SK-N-SH (cell line): ENCODE data around the gene PPL.

ENCODE experiments used
- CTCF ChIP-seq: fragments of 200-600 bp; sonication (generic); IDR thresholded peaks from 2 replicates; pipeline ENCODE4 v1.6.1; 2017; ENCODE audit warnings: antibody characterized with exemption, mild to moderate bottlenecking, moderate library complexity
- ELF1 ChIP-seq: IDR thresholded peaks from 2 replicates; pipeline ENCODE4 v1.4.0; 2012
- EZH2phosphoT487 ChIP-seq: fragments of 200-600 bp; sonication (generic); IDR thresholded peaks from 2 replicates; pipeline ENCODE4 v1.6.1; 2017; ENCODE audit warnings: low read depth, mixed run types, mild to moderate bottlenecking, antibody characterized with exemption, moderate library complexity, borderline replicate concordance
- GABPA ChIP-seq: IDR thresholded peaks from 2 replicates; pipeline ENCODE4 v1.4.0; 2012; ENCODE audit warnings: low read depth, mild to moderate bottlenecking
- GATA2 ChIP-seq: sonication (generic); formaldehyde crosslinking; IDR thresholded peaks from 2 replicates; pipeline ENCODE4 v1.5.0; 2020; ENCODE audit warnings: mild to moderate bottlenecking, missing genetic modification reagents
- JUND ChIP-seq: IDR thresholded peaks from 2 replicates; pipeline ENCODE4 v1.4.0; 2012
- POLR2AphosphoS5 ChIP-seq: IDR thresholded peaks from 2 replicates; pipeline ENCODE4 v1.6.1; 2012; ENCODE audit warnings: low read depth, low read length
- RAD21 ChIP-seq: IDR thresholded peaks from 2 replicates; pipeline ENCODE4 v1.6.1; 2012; ENCODE audit warnings: mild to moderate bottlenecking, low read length
- REST ChIP-seq: IDR thresholded peaks from 2 replicates; pipeline ENCODE4 v1.6.1; 2012; ENCODE audit warnings: mild to moderate bottlenecking, low read depth, low read length, moderate library complexity
- TEAD4 ChIP-seq: IDR thresholded peaks from 2 replicates; pipeline ENCODE4 v1.4.0; 2012; ENCODE audit warnings: mild to moderate bottlenecking, borderline replicate concordance; ENCODE audit not compliant: insufficient read depth
- USF2 ChIP-seq: fragments of 150-350 bp; IDR thresholded peaks from 2 replicates; pipeline ENCODE4 v1.6.1; 2017; ENCODE audit warnings: antibody characterized with exemption, low read length, low read depth, borderline replicate concordance
- YY1 ChIP-seq: IDR thresholded peaks from 2 replicates; pipeline ENCODE4 v1.4.0; 2012; ENCODE audit warnings: low read depth, mild to moderate bottlenecking
- ZBTB33 ChIP-seq: IDR thresholded peaks from 2 replicates; pipeline ENCODE4 v1.4.0; 2012; ENCODE audit warnings: low read depth, borderline replicate concordance

- TF ChIP-seq REST: no peak
- TF ChIP-seq POLR2AphosphoS5: no peak
- no peak for TF ChIP-seq ZBTB33
- TF ChIP-seq GABPA: no peak
- TF ChIP-seq CTCF: no peak
- no peak for TF ChIP-seq EZH2phosphoT487
- TF ChIP-seq JUND: no peak
- TF ChIP-seq ELF1: no peak
- TF ChIP-seq YY1: no peak
- TF ChIP-seq GATA2 (CRISPR knock-in tag): no peak
- no peak for TF ChIP-seq USF2
- TF ChIP-seq RAD21: no peak
- TF ChIP-seq TEAD4: no peak
Observed at GRCh38 chr16:4904108-4904941, 32.6 kb downstream of the PPL start.
